GM21447 (cell line): ENCODE data around the gene CPB2.

ENCODE experiments used
- ATAC-seq: cut with Tn5 transposase; IDR thresholded peaks from one replicate; pipeline ENCODE4 v1.9.1; 2021; ENCODE audit not compliant: unreplicated experiment

CPB2 gene

GRCh38 chr13:46127358-46128023, 22.7 kb upstream of the CPB2 start:
- ATAC-seq, result no peak

- ATAC-seq, result peak; percentile 72
Observed at GRCh38 chr13:46126552-46127357, 21.9 kb upstream of the CPB2 start.

- ATAC-seq, result no peak
Observed at GRCh38 chr13:46126056-46126455, 21.2 kb upstream of the CPB2 start.

- no peak for ATAC-seq
Observed at GRCh38 chr13:46124967-46125933, 20.4 kb upstream of the CPB2 start.

- no peak for ATAC-seq
Observed at GRCh38 chr13:46124531-46124966, 19.7 kb upstream of the CPB2 start.

- no peak for ATAC-seq
Observed at GRCh38 chr13:46122304-46122703, 17.5 kb upstream of the CPB2 start.

GRCh38 chr13:46121597-46122163, 16.8 kb upstream of the CPB2 start:
- no peak for ATAC-seq

GRCh38 chr13:46121033-46121432, 16.2 kb upstream of the CPB2 start:
- ATAC-seq, result no peak

GRCh38 chr13:46119883-46120614, 15.2 kb upstream of the CPB2 start:
- no peak for ATAC-seq

GRCh38 chr13:46116653-46117502, 12.0 kb upstream of the CPB2 start:
- ATAC-seq, result no peak

GRCh38 chr13:46114613-46115012, 9.8 kb upstream of the CPB2 start:
- ATAC-seq, result no peak

- no peak for ATAC-seq
Observed at GRCh38 chr13:46113596-46113995, 8.8 kb upstream of the CPB2 start.

GRCh38 chr13:46111151-46111550, 6.3 kb upstream of the CPB2 start:
- ATAC-seq, result no peak

- ATAC-seq, result no peak
Observed at GRCh38 chr13:46109451-46109850, 4.6 kb upstream of the CPB2 start.

GRCh38 chr13:46106839-46107371, 2.1 kb upstream of the CPB2 start:
- ATAC-seq, result no peak

- ATAC-seq, result no peak
Observed at GRCh38 chr13:46103037-46103436, 1.8 kb downstream of the CPB2 start.

- ATAC-seq, result no peak
Observed at GRCh38 chr13:46102255-46102605, 2.6 kb downstream of the CPB2 start.

GRCh38 chr13:46101484-46102254, 3.2 kb downstream of the CPB2 start:
- ATAC-seq, result peak; percentile 44
